Measurements from ENCODE around the gene CLDN9.

CLDN9 gene

DNA sequence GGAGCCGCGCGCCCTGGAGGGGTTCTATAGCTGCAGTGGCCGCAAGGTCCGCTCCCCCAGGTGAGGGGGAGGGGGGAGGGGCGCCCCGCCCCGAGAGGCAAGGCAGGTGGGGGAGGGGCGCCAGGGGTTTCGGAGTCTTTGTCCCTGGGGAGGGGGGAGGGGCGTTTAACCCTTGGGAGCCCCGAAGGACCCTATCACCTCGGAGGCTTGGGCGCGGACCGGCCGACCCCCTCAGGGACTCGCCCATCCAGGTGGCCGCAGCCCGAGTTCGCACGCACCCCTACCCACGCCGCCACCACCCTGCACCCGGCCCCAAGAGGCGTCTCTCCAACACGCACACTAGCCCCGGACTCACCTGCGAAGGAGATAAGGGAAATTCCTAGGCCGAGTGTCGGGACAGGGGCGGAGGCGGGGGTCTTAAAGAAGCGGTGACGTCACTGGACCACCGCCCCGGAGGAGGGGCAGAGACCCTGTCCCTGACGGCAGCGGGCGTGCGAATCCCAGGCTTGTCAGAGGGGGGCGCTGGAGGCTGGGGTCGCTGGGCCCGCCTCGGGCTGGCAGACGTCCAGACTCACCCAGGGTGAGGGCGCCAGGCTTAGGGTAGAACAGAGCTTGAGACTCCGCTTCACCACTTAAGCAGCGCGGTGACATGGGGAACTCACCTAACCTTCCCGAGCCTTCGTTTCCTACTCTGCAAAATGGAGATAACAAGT lies 5.2 kb downstream of the CLDN9 start, which contains the start of gene CLDN6:
Gene CLDN6, minus strand, starts transcription at position 390 of the 713 bp plus-strand sequence. CDS start 2,162 bp downstream, outside the sequence.
- no peaks in the 10 kb centered on the region for H3K36me3 ChIP-seq (ENCODE audit: control insufficient read depth, insufficient read depth, low read length)
- no peaks in the 10 kb centered on the region for H3K9me3 ChIP-seq (ENCODE audit: control insufficient read depth, low read length)
- H3K9ac ChIP-seq (ENCODE audit: low read length), result no peak within 1 kb of the TSS
- H3K4me3 ChIP-seq (ENCODE audit: low read length), result no peak within 1 kb of the TSS
- H3K4me1 ChIP-seq (ENCODE audit: control insufficient read depth, insufficient read depth, low read length), result peaks cover 22% of the 10 kb centered on the region
- H3K27me3 ChIP-seq (ENCODE audit: control insufficient read depth, insufficient read depth, low read length), result peaks cover 21% of the 10 kb centered on the region

DNA sequence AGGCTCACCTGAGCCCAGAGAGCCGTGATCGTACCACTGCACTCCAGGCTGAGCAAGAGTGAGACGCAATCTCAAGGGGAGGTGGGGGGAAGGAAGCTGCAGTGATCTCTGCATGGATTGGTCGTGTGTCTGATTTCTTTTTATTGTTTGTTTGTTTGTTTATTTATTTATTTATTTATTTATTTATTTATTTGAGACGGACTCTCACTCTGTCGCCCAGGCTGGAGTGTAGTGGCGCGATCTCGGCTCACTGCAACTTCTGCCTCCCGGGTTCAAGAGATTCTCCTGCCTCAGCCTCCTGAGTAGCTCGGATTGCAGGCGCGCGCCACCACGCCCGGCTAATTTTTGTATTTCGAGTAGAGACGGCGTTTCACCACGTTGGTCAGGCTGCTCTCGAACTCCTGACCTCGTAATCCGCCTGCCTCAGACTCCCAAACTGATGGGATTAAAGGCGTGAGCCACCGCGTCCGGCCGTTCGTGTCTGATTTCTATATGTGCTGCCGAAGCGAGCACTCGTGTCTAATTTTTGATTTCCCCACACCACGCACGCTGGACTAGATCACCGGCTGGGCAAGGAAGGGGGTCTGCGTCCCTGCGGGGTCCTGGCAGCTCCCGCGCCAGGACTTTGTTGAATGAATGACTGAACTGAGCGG lies 7.0 kb downstream of the CLDN9 start:
- Histone ChIP-seq H3K36me3 (ENCODE audit: control insufficient read depth, insufficient read depth, low read length) (no peaks in the 10 kb centered on the region), H3K9ac (ENCODE audit: low read length) (no peak overlapping the region), H3K4me3 (ENCODE audit: low read length) (no peak overlapping the region), H3K4me1 (ENCODE audit: control insufficient read depth, insufficient read depth, low read length) (peaks cover 25% of the 10 kb centered on the region), H3K9me3 (ENCODE audit: control insufficient read depth, low read length) (no peaks in the 10 kb centered on the region), H3K27me3 (ENCODE audit: control insufficient read depth, insufficient read depth, low read length) (peaks cover 9% of the 10 kb centered on the region)

DNA sequence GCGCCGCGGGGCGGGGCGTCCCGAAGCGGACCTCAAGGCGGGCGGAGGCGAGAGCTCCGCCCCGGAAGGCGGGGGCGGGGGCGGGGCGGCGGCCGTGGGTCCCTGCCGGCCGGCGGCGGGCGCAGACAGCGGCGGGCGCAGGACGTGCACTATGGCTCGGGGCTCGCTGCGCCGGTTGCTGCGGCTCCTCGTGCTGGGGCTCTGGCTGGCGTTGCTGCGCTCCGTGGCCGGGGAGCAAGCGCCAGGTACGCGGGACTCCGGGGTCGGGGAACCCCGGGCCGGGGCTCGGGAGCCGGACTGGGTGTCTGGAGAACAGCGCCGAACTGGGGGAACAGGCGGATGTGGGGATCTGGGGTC lies 7.5 kb downstream of the CLDN9 start, which contains the start of gene TNFRSF12A:
Gene TNFRSF12A, plus strand, starts transcription at position 122 of the 357 bp plus-strand sequence. Its CDS starts 30 bp downstream, at position 152.
- Histone ChIP-seq H3K27me3 (ENCODE audit: control insufficient read depth, insufficient read depth, low read length) (peaks cover 9% of the 10 kb centered on the region), H3K4me1 (ENCODE audit: control insufficient read depth, insufficient read depth, low read length) (peaks cover 25% of the 10 kb centered on the region), H3K9ac (ENCODE audit: low read length) (peak within 1 kb of the TSS; percentile 79), H3K4me3 (ENCODE audit: low read length) (peak within 1 kb of the TSS; percentile 78), H3K9me3 (ENCODE audit: control insufficient read depth, low read length) (no peaks in the 10 kb centered on the region), H3K36me3 (ENCODE audit: control insufficient read depth, insufficient read depth, low read length) (no peaks in the 10 kb centered on the region)

- Histone ChIP-seq H3K9me3 (ENCODE audit: control insufficient read depth, low read length) (no peaks in the 10 kb centered on the region), H3K4me1 (ENCODE audit: control insufficient read depth, insufficient read depth, low read length) (peaks cover 25% of the 10 kb centered on the region), H3K9ac (ENCODE audit: low read length) (peak overlapping the region; percentile 79), H3K4me3 (ENCODE audit: low read length) (peak overlapping the region; percentile 78), H3K36me3 (ENCODE audit: control insufficient read depth, insufficient read depth, low read length) (no peaks in the 10 kb centered on the region), H3K27me3 (ENCODE audit: control insufficient read depth, insufficient read depth, low read length) (peaks cover 9% of the 10 kb centered on the region)
Measured at GRCh38 chr16:3020604-3021448, 8.1 kb downstream of the CLDN9 start.

DNA sequence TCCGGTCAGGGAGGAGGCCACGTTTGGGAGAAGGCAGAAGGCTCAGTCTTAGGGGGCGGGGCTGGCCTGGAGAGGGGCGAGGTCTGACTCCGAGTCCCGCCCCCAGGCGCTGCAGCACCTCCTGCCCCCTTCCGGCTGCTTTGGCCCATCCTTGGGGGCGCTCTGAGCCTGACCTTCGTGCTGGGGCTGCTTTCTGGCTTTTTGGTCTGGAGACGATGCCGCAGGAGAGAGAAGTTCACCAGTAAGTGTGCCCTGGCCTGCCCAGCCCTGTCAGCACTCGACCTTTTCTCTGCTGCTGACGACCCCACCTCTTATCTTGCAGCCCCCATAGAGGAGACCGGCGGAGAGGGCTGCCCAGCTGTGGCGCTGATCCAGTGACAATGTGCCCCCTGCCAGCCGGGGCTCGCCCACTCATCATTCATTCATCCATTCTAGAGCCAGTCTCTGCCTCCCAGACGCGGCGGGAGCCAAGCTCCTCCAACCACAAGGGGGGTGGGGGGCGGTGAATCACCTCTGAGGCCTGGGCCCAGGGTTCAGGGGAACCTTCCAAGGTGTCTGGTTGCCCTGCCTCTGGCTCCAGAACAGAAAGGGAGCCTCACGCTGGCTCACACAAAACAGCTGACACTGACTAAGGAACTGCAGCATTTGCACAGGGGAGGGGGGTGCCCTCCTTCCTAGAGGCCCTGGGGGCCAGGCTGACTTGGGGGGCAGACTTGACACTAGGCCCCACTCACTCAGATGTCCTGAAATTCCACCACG lies 8.9 kb downstream of the CLDN9 start:
- Histone ChIP-seq H3K27me3 (ENCODE audit: control insufficient read depth, insufficient read depth, low read length) (peaks cover 9% of the 10 kb centered on the region), H3K9me3 (ENCODE audit: control insufficient read depth, low read length) (no peaks in the 10 kb centered on the region), H3K9ac (ENCODE audit: low read length) (peak overlapping the region; percentile 79), H3K4me3 (ENCODE audit: low read length) (peak overlapping the region; percentile 78), H3K36me3 (ENCODE audit: control insufficient read depth, insufficient read depth, low read length) (no peaks in the 10 kb centered on the region), H3K4me1 (ENCODE audit: control insufficient read depth, insufficient read depth, low read length) (peaks cover 25% of the 10 kb centered on the region)

DNA sequence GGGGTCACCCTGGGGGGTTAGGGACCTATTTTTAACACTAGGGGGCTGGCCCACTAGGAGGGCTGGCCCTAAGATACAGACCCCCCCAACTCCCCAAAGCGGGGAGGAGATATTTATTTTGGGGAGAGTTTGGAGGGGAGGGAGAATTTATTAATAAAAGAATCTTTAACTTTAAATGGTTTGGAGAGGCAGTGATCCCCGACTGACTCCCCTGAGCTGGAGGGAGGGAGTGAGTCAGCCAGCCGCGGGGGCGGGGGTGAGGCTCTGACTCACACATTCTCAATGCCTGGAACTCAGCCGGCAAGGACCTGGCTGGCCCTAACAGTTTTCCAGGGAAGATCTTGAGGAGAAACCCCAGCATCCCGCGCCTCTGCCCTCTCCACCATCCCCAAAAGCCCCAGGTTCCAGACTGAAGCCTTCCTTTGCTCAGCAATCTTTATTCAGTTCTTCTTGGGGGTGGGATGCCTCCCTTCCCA lies 9.5 kb downstream of the CLDN9 start:
- peak overlapping the region; percentile 82 for H3K4me3 ChIP-seq (ENCODE audit: low read length)
- H3K27me3 ChIP-seq (ENCODE audit: control insufficient read depth, insufficient read depth, low read length), result peaks cover 6% of the 10 kb centered on the region
- peak overlapping the region; percentile 79 for H3K9ac ChIP-seq (ENCODE audit: low read length)
- H3K36me3 ChIP-seq (ENCODE audit: control insufficient read depth, insufficient read depth, low read length), result no peaks in the 10 kb centered on the region
- H3K4me1 ChIP-seq (ENCODE audit: control insufficient read depth, insufficient read depth, low read length), result peaks cover 25% of the 10 kb centered on the region
- H3K9me3 ChIP-seq (ENCODE audit: control insufficient read depth, low read length), result no peaks in the 10 kb centered on the region

DNA sequence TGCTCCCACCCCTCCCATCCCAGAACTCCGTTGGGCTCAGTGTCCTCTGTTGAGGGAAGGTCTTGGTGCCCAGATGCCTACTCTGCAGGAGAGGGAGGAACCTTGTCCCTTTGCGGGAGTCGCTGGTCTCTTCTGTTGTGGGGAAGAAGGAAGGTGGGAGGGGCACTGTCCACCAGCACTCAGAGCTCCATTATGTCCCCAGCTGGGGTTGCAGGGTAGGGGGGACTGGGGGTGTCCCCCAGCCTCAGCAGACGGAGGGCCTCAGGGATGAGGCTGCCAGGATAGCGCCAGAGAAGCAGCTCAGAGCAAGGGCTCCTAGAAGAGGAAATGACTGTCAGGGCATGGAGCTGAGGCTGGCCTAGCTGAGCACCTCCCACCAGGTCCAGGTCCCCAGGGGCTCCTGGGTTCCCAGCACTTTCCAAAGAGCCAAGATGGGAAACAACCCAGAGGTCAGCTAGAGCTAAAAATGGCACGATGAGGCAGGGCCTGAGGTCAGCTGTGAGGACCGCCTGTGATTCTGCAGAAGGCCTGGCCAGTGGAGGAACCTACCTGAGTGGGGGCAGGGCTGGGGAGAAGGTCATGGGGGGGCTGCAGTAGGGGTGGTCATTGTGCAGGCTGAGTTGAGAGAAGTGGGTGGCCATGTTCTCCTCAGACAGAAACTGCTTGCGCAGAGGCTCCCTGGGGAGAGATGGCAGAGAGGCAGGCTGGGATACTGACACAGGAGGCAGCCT lies 10.1 kb downstream of the CLDN9 start:
- peak overlapping the region; percentile 79 for H3K9ac ChIP-seq (ENCODE audit: low read length)

GRCh38 chr16:3023415-3023668 lies 10.6 kb downstream of the CLDN9 start:
- no peaks in the 10 kb centered on the region for H3K36me3 ChIP-seq (ENCODE audit: control insufficient read depth, insufficient read depth, low read length)
- H3K27me3 ChIP-seq (ENCODE audit: control insufficient read depth, insufficient read depth, low read length), result no peaks in the 10 kb centered on the region
- peak overlapping the region; percentile 82 for H3K4me3 ChIP-seq (ENCODE audit: low read length)
- peaks cover 32% of the 10 kb centered on the region for H3K4me1 ChIP-seq (ENCODE audit: control insufficient read depth, insufficient read depth, low read length)
- H3K9ac ChIP-seq (ENCODE audit: low read length), result peak overlapping the region; percentile 74
- H3K9me3 ChIP-seq (ENCODE audit: control insufficient read depth, low read length), result no peaks in the 10 kb centered on the region

More for the DNA sequence above, 10.1 kb downstream of the CLDN9 start:
- no peaks in the 10 kb centered on the region for H3K9me3 ChIP-seq (ENCODE audit: control insufficient read depth, low read length)
- peaks cover 28% of the 10 kb centered on the region for H3K4me1 ChIP-seq (ENCODE audit: control insufficient read depth, insufficient read depth, low read length)
- H3K36me3 ChIP-seq (ENCODE audit: control insufficient read depth, insufficient read depth, low read length), result no peaks in the 10 kb centered on the region
- peak overlapping the region; percentile 82 for H3K4me3 ChIP-seq (ENCODE audit: low read length)
- peaks cover 1% of the 10 kb centered on the region for H3K27me3 ChIP-seq (ENCODE audit: control insufficient read depth, insufficient read depth, low read length)

DNA sequence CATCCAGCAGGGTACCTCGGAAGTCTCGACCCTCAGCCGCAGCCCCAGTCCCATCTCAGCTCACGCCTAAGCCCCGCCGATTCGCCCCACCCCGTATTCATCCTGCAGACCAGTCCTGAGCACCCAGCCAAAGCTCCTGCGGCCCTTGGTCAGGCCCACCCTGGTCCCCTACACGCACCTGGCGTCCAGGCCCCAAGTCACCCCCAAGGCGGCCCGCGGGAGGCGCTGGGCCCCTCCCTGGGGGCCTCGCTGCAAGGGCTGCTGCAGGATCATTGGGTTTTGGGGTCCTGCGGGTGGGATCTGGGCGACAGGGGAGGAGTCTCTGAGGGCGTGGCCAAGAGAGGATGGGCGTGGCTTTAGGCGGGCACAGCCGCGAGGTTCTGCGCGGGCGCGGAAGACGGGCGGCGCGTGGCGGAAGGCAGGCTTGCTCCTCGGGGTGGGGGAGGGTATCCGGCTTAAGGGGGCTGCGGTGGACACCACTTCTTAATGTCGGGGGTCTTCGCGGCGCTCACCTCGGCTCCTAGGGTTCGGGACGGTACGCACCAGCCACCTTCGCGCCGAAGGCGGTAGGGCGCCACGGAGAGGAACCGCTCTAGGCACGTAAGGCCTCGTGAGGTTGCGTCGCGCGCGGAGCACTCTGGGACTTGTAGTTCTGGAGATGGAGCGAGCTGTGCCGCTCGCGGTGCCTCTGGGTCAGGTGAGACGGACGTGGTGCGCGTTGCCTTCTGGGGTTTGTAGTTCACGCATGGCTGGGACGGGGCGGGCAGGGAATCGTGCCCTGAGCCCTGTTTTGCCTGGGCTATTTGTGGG lies 11.2 kb downstream of the CLDN9 start, which contains the start of the genes HCFC1R1 and THOC6:
Gene HCFC1R1, minus strand, starts transcription at position 274 of the 810 bp plus-strand sequence. Its CDS starts 1 bp downstream, at position 273.
Gene THOC6, plus strand, starts transcription at position 367 of the 810 bp plus-strand sequence. Its CDS starts 292 bp downstream, at position 659.
- no peaks in the 10 kb centered on the region for H3K36me3 ChIP-seq (ENCODE audit: control insufficient read depth, insufficient read depth, low read length)

More for the DNA sequence above, 11.2 kb downstream of the CLDN9 start, which contains the start of the genes HCFC1R1 and THOC6:
- peak within 1 kb of the TSS; percentile 82 for H3K4me3 ChIP-seq (ENCODE audit: low read length)
- H3K9me3 ChIP-seq (ENCODE audit: control insufficient read depth, low read length), result no peaks in the 10 kb centered on the region
- H3K27me3 ChIP-seq (ENCODE audit: control insufficient read depth, insufficient read depth, low read length), result no peaks in the 10 kb centered on the region
- peaks cover 32% of the 10 kb centered on the region for H3K4me1 ChIP-seq (ENCODE audit: control insufficient read depth, insufficient read depth, low read length)
- peak within 1 kb of the TSS; percentile 74 for H3K9ac ChIP-seq (ENCODE audit: low read length)

Data from mucosa of stomach (tissue), 1 donor.